Prostate gland (tissue), 2 donors: Measurements from ENCODE around the gene IRX2. TPM values are rescaled to one million over a fixed set of nuclear protein-coding genes. Genes with fewer than 3 reads are reported as not detected.

ENCODE experiments used
- DNase-seq: peaks from one replicate; pipeline ENCODE4 v3.0.0-alpha.2; 2019; ENCODE audit warnings: low spot score
- H3K27ac ChIP-seq, 2 donors: fragments of 200-600 bp; sonication (generic); 2 replicates each; pipeline ENCODE4 v1.5.1; 2017 to 2019
- H3K27me3 ChIP-seq: fragments of 200-600 bp; sonication (generic); replicated peaks from 2 replicates; pipeline ENCODE4 v1.5.1; 2019; ENCODE audit not compliant: insufficient read depth
- H3K36me3 ChIP-seq, 2 donors: fragments of 200-600 bp; sonication (generic); 1 replicate in 1 of 2; 2 replicates in 1 of 2; pipeline versions ENCODE4 v1.5.1 to v1.8.1; 2017 to 2019
- H3K4me1 ChIP-seq: fragments of 200-600 bp; sonication (generic); replicated peaks from 2 replicates; pipeline ENCODE4 v1.5.1; 2019
- H3K4me3 ChIP-seq, 2 donors: fragments of 200-600 bp; sonication (generic); 2 replicates each; pipeline ENCODE4 v1.5.1; 2017 to 2019
- H3K9me3 ChIP-seq: fragments of 200-600 bp; sonication (generic); 2 replicates; pipeline ENCODE4 v1.5.1; 2017
- CTCF ChIP-seq, 4 experiments: fragments of 200-600 bp in 2 of 4; fragments of 450-650 bp in 2 of 4; sonication (generic) in 2 of 4; IDR thresholded peaks; 1 replicate in 3 of 4; 2 replicates in 1 of 4; pipeline ENCODE4 v1.5.1; 2016 to 2019; ENCODE audit warnings: antibody characterized with exemption in 4 of 4, mild to moderate bottlenecking in 2 of 4, moderate library complexity in 2 of 4
- POLR2A ChIP-seq: fragments of 450-650 bp; IDR thresholded peaks from one replicate; pipeline ENCODE4 v1.6.1; 2016; ENCODE audit warnings: antibody characterized with exemption, mild to moderate bottlenecking
- POLR2AphosphoS5 ChIP-seq: sonication (generic); formaldehyde crosslinking; IDR thresholded peaks from one replicate; pipeline ENCODE4 v1.6.1; 2017; ENCODE audit warnings: antibody characterized with exemption
- WGBS: methylation state at CpG from one replicate; pipeline ENCODE4 v1.1.5; 2018; 5-methylcytosine and 5-hydroxymethylcytosine counted together
- intact Hi-C: fragments of 100-400 bp; cut with DNase I; formaldehyde crosslinking; loops from one replicate; pipeline ENCODE4 v1.14.2; 2022
- total RNA-seq, 2 donors: library from RNA; depleted of rRNA; stranded (reverse); fragments of >200 nt; gene quantifications; one replicate each; pipeline ENCODE4 v1.1.0, GENCODE V29; 2016

IRX2 gene
- total RNA-seq, 2 donors from 2014 or later = 10.2 to 20.6 TPM

GRCh38 chr5:2761921-2762488, 10.5 kb upstream of the IRX2 start:
- intact Hi-C loops = no loop called here
- peaks cover 4% of the 10 kb centered on the region for H3K27me3 ChIP-seq

GRCh38 chr5:2759696-2760461, 8.4 kb upstream of the IRX2 start:
- DNase-seq = peak; percentile 2
- TF ChIP-seq CTCF (IDR thresholded peaks at IDR 0.05) (no peak), POLR2A (no peak), POLR2AphosphoS5 (no peak)
- intact Hi-C loops = no loop called here
- no peaks in the 10 kb centered on the region for H3K36me3 ChIP-seq
- WGBS = 80% methylated on average over 10 of the region's 11 CpGs
- no peak overlapping the region for H3K27ac ChIP-seq
- no peak overlapping the region for H3K4me3 ChIP-seq
- H3K4me1 ChIP-seq = no peaks in the 10 kb centered on the region
- no peaks in the 10 kb centered on the region for H3K9me3 ChIP-seq
- H3K27me3 ChIP-seq = peaks cover 4% of the 10 kb centered on the region

More at GRCh38 chr5:2761921-2762488, 10.5 kb upstream of the IRX2 start:
- H3K4me3 ChIP-seq = no peak overlapping the region
- TF ChIP-seq CTCF (IDR thresholded peaks at IDR 0.05) = no peak
- TF ChIP-seq POLR2AphosphoS5 = no peak
- TF ChIP-seq POLR2A = no peak
- no peaks in the 10 kb centered on the region for H3K4me1 ChIP-seq
- H3K27ac ChIP-seq = no peak overlapping the region
- 55% methylated on average over 4 of the region's 4 CpGs for WGBS
- H3K36me3 ChIP-seq = no peaks in the 10 kb centered on the region
- no peaks in the 10 kb centered on the region for H3K9me3 ChIP-seq
- no peak for DNase-seq

- Histone ChIP-seq H3K27me3 (peaks cover 4% of the 10 kb centered on the region), H3K27ac (no peak overlapping the region), H3K4me3 (no peak overlapping the region), H3K36me3 (no peaks in the 10 kb centered on the region), H3K9me3 (no peaks in the 10 kb centered on the region), H3K4me1 (no peaks in the 10 kb centered on the region)
- intact Hi-C loops = no loop called here
- TF ChIP-seq CTCF (IDR thresholded peaks at IDR 0.05) (no peak), POLR2AphosphoS5 (no peak), POLR2A (no peak)
- DNase-seq = peak; percentile 2
- WGBS = 84% methylated on average over 3 of the region's 3 CpGs
These were observed 7.6 kb upstream of the IRX2 start for GRCh38 chr5:2759091-2759490.

GRCh38 chr5:2758632-2759031, 7.2 kb upstream of the IRX2 start:
- no peak for TF ChIP-seq CTCF (IDR thresholded peaks at IDR 0.05)
- no peak for TF ChIP-seq POLR2A
- TF ChIP-seq POLR2AphosphoS5 = no peak
- no peak for DNase-seq
- Histone ChIP-seq H3K4me1 (no peaks in the 10 kb centered on the region), H3K27me3 (peaks cover 7% of the 10 kb centered on the region), H3K27ac (no peak overlapping the region), H3K4me3 (no peak overlapping the region), H3K9me3 (no peaks in the 10 kb centered on the region), H3K36me3 (no peaks in the 10 kb centered on the region)
- WGBS = 86% methylated on average over 6 of the region's 6 CpGs
- intact Hi-C loops = no loop called here
